ENCODE data around the gene IFT172. TPM values are rescaled to one million over a fixed set of nuclear protein-coding genes. Genes with fewer than 3 reads are reported as not detected.

Gene IFT172
- total RNA-seq, 6 experiments from 2014 or later, result 4.4 to 11.5 (median 6.2) TPM

DNA sequence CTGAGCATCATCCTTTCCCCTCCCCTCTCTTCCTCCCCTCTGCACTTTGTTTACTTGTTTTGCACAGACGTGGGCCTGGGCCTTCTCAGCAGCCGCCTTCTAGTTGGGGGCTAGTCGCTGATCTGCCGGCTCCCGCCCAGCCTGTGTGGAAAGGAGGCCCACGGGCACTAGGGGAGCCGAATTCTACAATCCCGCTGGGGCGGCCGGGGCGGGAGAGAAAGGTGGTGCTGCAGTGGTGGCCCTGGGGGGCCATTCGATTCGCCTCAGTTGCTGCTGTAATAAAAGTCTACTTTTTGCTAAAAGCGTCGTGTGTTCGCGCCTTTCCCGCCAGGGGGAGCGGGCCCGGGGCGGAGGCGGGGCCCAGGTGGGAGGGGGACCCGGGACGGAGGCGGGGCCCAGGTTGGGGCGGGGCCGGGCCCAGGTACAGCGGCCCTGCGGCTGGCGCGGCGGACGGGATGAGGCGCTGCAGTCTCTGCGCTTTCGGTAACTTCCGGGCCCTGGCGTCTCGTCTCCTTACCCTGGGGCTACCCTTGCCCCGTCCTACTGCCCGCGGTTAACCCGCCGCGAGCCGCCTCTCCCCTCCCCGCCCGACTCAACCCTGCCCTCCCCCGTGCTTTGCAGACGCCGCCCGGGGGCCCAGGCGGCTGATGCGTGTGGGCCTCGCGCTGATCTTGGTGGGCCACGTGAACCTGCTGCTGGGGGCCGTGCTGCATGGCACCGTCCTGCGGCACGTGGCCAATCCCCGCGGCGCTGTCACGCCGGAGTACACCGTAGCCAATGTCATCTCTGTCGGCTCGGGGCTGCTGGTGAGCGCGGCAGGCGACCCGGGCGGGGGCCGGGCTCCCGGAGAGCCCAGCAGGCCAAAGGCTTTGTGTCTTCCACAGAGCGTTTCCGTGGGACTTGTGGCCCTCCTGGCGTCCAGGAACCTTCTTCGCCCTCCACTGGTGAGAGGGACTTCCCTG lies 47.3 kb downstream of the IFT172 start, which contains the start of gene KRTCAP3:
KRTCAP3 (plus strand) TSS at position 424 of the 962 bp plus-strand sequence; CDS start at position 456, 32 bp downstream.
- peak; percentile 60 to 76 (median 66) for DNase-seq
- H3K4me1 ChIP-seq, result no peaks in the 10 kb centered on the region
- H3K4me3 ChIP-seq, result peak within 1 kb of the TSS; percentile 9 to 49 (median 38)
- H3K27ac ChIP-seq, result no peak within 1 kb of the TSS
- peak; percentile 87 to 98 (median 96) for ATAC-seq
- intact Hi-C loops (cut with DNase I), result no loop called here
- H3K27me3 ChIP-seq, result no peaks in the 10 kb centered on the region
- H3K36me3 ChIP-seq, result peaks cover 0 to 48% (median 24%) of the 10 kb centered on the region in 4 donors
- WGBS (ENCODE audit: insufficient coverage, low coverage, low lambda C conversion rate, missing lambda C conversion rate), result 44% methylated on average over 11 of the region's 80 CpGs
- TF ChIP-seq, protein P1, sequence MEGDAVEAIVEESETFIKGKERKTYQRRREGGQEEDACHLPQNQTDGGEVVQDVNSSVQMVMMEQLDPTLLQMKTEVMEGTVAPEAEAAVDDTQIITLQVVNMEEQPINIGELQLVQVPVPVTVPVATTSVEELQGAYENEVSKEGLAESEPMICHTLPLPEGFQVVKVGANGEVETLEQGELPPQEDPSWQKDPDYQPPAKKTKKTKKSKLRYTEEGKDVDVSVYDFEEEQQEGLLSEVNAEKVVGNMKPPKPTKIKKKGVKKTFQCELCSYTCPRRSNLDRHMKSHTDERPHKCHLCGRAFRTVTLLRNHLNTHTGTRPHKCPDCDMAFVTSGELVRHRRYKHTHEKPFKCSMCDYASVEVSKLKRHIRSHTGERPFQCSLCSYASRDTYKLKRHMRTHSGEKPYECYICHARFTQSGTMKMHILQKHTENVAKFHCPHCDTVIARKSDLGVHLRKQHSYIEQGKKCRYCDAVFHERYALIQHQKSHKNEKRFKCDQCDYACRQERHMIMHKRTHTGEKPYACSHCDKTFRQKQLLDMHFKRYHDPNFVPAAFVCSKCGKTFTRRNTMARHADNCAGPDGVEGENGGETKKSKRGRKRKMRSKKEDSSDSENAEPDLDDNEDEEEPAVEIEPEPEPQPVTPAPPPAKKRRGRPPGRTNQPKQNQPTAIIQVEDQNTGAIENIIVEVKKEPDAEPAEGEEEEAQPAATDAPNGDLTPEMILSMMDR (IDR thresholded peaks at IDR 0.05), result peak in 3 of 4 donors; percentile 20 to 46 (median 38)
- TF ChIP-seq POLR2A (IDR thresholded peaks at IDR 0.05), result peak; percentile 16
- H3K9me3 ChIP-seq, result no peaks in the 10 kb centered on the region

DNA sequence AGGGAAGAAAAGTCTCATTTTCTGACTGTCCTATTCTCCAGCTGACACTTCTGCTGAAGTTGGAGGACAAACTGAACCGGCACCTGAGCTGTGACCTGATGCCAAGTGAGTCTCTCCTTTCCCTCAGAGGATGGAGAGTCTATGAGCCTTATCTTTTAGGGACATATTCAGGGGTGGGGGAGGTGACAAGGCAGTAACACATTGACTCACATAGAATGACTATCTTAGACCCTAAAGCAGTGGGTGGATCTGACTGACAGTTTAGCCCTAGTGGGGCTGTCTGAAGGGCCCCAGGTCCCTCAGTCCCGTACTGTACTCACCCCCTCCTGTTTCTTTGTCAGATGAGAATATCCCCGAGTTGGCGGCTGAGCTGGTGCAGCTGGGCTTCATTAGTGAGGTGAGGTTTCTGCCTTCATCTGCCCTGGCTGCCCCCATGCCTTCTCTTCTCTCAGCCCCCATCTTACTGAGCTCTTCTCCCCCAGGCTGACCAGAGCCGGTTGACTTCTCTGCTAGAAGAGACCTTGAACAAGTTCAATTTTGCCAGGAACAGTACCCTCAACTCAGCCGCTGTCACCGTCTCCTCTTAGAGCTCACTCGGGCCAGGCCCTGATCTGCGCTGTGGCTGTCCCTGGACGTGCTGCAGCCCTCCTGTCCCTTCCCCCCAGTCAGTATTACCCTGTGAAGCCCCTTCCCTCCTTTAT lies 48.2 kb downstream of the IFT172 start:
- no peak overlapping the region for H3K4me3 ChIP-seq
- no peaks in the 10 kb centered on the region for H3K9me3 ChIP-seq
- WGBS (ENCODE audit: insufficient coverage, low coverage, low lambda C conversion rate, missing lambda C conversion rate), result 88% methylated on average over 5 of the region's 10 CpGs
- DNase-seq (no peak), ATAC-seq (no peak)
- intact Hi-C loops (cut with DNase I), result no loop called here
- no peaks in the 10 kb centered on the region for H3K27me3 ChIP-seq
- no peak overlapping the region for H3K27ac ChIP-seq
- TF ChIP-seq, protein P1 (IDR thresholded peaks at IDR 0.05), result no peak
- no peak for TF ChIP-seq POLR2A (IDR thresholded peaks at IDR 0.05)
- H3K36me3 ChIP-seq, result peaks cover 5 to 57% (median 31%) of the 10 kb centered on the region in 4 donors
- H3K4me1 ChIP-seq, result no peaks in the 10 kb centered on the region

DNA sequence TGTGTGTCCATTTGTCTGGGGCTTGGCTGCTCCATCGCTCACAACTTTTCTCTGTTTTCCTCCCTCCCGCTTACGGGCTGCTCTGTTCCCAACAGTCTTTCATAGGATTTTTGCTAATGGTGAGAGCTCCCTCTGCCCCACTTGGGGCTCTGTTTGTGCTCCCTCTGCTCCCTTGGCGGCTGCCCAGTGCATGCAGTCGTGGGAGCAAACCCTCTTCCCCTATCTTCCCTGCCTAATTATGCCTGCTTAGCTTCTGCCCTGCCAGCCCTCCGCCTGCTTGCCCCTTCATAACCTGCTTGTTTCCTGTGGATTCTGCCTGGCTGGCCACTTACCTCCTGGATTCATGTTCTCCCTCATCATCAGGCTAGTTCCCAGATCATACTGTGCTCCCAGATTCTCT lies 53.9 kb downstream of the IFT172 start:
- Histone ChIP-seq H3K27ac (no peak overlapping the region), H3K36me3 (peaks cover 13 to 77% (median 44%) of the 10 kb centered on the region in 4 donors), H3K4me1 (peaks cover 0 to under 1% (median under 1%) of the 10 kb centered on the region in 4 donors), H3K4me3 (no peak overlapping the region), H3K27me3 (no peaks in the 10 kb centered on the region), H3K9me3 (no peaks in the 10 kb centered on the region)
- intact Hi-C loops (cut with DNase I), result no loop called here
- no peak for TF ChIP-seq POLR2A (IDR thresholded peaks at IDR 0.05)
- 86% methylated on average over 4 of the region's 6 CpGs for WGBS (ENCODE audit: insufficient coverage, low coverage, low lambda C conversion rate, missing lambda C conversion rate)
- ATAC-seq (no peak), DNase-seq (no peak)

DNA sequence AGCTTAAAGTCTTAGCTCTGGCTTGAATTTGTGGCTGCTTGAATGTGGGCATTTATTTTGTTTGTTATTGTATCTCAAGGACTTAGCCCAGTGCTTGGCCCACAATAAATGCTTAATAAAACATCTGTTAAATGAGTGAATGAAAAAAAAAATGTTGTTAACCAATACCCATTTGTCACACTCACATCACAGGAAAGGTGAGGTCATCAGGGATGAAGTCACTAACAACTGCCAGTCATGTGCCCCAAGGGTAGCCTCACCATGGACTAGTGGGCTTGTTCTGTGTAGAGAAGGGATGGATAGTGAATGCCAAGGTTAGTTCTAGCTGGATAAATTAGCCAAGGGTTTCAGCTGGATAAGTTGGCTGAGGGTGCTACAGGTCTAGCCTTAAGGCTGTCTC lies 58.1 kb downstream of the IFT172 start:
- intact Hi-C loops (cut with DNase I), result no loop called here
- Histone ChIP-seq H3K4me3 (no peak overlapping the region), H3K9me3 (no peaks in the 10 kb centered on the region), H3K27me3 (no peaks in the 10 kb centered on the region), H3K36me3 (peaks cover 8 to 34% (median 22%) of the 10 kb centered on the region in 4 donors), H3K27ac (no peak overlapping the region), H3K4me1 (peaks cover 0 to 14% (median 10%) of the 10 kb centered on the region in 4 donors)
- ATAC-seq (no peak), DNase-seq (no peak)
- TF ChIP-seq, protein P1 (IDR thresholded peaks at IDR 0.05), result no peak
